GM10248 (cell line): ENCODE data around the gene DNAJC11.

Experiments
- CTCF ChIA-PET: fragments of 300-600 bp; sonication (Branson Sonifier 250); formaldehyde crosslinking; extraction: SDS; loops from one replicate; lab custom pipeline; 2021; ENCODE audit warnings: antibody characterized with exemption; lab: Yijun Ruan, JAX
- POLR2A ChIA-PET: fragments of 350-650 bp; sonication (Branson Sonifier 250); formaldehyde crosslinking; extraction: SDS; loops from one replicate; lab custom pipeline; 2020; ENCODE audit warnings: antibody characterized with exemption; lab: Yijun Ruan, JAX
- DNase-seq: peaks from one replicate; pipeline ENCODE4 v3.0.0; 2012; ENCODE audit errors: extremely low spot score
- TF ChIP-seq, protein P1 (sequence below): IDR thresholded peaks from 2 replicates; pipeline ENCODE4 v1.5.1; 2012; ENCODE audit warnings: mild to moderate bottlenecking, low read depth; ENCODE audit errors: extremely low read depth, missing control alignments, control extremely low read depth

Gene DNAJC11

GRCh38 chr1:6635910-6636760 is 65.5 kb downstream of the DNAJC11 start:
- TF ChIP-seq, protein P1, sequence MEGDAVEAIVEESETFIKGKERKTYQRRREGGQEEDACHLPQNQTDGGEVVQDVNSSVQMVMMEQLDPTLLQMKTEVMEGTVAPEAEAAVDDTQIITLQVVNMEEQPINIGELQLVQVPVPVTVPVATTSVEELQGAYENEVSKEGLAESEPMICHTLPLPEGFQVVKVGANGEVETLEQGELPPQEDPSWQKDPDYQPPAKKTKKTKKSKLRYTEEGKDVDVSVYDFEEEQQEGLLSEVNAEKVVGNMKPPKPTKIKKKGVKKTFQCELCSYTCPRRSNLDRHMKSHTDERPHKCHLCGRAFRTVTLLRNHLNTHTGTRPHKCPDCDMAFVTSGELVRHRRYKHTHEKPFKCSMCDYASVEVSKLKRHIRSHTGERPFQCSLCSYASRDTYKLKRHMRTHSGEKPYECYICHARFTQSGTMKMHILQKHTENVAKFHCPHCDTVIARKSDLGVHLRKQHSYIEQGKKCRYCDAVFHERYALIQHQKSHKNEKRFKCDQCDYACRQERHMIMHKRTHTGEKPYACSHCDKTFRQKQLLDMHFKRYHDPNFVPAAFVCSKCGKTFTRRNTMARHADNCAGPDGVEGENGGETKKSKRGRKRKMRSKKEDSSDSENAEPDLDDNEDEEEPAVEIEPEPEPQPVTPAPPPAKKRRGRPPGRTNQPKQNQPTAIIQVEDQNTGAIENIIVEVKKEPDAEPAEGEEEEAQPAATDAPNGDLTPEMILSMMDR, result no peak
- CTCF ChIA-PET, result interaction anchor here (0.9 to 2.7 kb wide), 3 partner anchors 10 to 65 kb away, joined by 3 to 24 read pairs (median 3); partner anchors contain the start of gene DNAJC11
- no peak for DNase-seq
- POLR2A ChIA-PET, result no interaction called here

GRCh38 chr1:6635161-6635909 is 66.3 kb downstream of the DNAJC11 start:
- CTCF ChIA-PET, result interaction anchor here (1.2 to 2.7 kb wide), 5 partner anchors 10 to 148 kb away, joined by 3 to 24 read pairs (median 4); no protein-coding TSS in a partner anchor
- POLR2A ChIA-PET, result no interaction called here
- DNase-seq, result no peak
- TF ChIP-seq, protein P1, result no peak

DNA sequence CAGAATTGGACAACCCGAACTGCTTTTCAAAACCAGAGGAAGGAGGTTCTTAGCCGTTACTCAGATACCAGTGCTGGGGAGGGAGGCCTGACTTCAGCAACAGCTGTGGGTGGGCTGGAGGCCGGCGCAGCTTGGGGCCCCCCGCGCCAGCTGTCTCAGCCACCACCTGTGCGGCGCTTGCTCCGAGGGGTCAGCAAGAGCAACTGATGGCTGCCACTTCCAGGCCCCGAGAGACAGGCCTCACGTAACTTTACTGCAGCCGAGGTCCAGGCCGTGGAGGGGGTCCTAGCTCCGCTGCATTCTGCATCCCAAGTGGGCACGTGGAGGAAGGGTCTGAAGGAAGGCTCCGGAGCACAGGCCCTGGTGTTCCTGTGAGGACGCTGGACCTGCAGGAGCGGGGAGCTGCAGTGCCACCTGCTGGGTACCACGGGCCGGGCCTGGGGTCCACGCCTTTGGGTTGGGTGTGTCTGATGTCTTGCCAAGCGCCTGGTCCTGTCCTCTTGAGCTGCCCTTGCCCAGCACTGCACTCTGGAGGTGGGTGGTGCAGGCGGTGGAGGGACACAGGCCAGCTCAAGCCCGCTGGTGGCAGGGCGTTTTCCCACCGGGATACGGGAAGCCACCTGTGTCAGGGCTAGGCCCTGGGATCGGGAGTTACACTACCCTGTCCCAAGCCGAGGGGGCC is 67.1 kb downstream of the DNAJC11 start:
- TF ChIP-seq, protein P1, result peak; percentile 45
- CTCF ChIA-PET, result interaction anchor here (1.0 to 1.4 kb wide), 5 partner anchors 11 to 148 kb away, joined by 3 to 5 read pairs (median 3); no protein-coding TSS in a partner anchor
- DNase-seq, result no peak
- POLR2A ChIA-PET, result no interaction called here

DNA sequence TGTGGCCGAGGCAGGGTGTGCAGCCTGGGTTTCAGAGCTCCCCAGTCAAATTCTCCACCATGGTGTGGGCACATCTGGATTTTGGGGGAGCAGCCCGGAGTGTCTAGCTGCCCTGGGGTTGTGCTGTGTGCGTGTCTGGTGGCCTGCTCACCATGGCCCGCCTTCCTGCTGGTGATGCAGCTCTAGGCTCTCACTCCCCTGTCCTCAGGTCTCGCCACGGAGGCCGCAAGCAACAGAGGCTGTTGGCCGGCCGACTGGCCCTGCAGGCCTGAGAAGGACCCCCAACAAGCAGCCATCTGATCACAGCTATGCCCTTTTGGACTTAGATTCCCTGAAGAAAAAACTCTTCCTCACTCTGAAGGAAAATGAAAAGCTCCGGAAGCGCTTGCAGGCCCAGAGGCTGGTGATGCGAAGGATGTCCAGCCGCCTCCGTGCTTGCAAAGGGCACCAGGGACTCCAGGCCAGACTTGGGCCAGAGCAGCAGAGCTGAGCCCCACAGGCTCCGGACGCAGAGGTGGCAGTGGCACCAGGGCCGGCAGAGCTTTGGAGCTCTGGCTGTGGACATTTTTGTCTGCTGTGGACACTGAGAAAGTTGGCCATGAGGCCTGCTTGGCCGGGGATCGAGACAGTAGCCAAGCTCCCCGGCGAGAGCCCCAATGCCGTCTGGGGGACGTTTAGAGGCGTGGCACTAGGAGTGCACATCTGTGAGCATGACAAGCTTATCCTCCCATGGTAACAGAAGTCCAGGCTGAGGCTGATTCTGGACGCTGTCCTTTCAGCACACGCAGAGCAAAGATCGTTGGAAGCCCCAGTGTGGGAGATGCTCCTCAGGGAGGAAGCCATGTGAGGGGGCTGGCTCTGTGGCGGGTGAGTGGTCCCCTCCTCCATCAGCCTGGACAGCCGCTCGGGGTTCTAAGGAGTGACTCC is 68.8 kb downstream of the DNAJC11 start:
- CTCF ChIA-PET, result interaction anchor here (0.8 to 1.8 kb wide), 5 partner anchors 9 to 79 kb away, joined by 3 to 8 read pairs (median 3); partner anchors contain the start of genes DNAJC11 and NOL9
- POLR2A ChIA-PET, result interaction anchor here (1.2 kb wide), 1 partner anchor 8 kb away, joined by 3 read pairs; no protein-coding TSS in a partner anchor
- TF ChIP-seq, protein P1, result no peak
- DNase-seq, result no peak

DNA sequence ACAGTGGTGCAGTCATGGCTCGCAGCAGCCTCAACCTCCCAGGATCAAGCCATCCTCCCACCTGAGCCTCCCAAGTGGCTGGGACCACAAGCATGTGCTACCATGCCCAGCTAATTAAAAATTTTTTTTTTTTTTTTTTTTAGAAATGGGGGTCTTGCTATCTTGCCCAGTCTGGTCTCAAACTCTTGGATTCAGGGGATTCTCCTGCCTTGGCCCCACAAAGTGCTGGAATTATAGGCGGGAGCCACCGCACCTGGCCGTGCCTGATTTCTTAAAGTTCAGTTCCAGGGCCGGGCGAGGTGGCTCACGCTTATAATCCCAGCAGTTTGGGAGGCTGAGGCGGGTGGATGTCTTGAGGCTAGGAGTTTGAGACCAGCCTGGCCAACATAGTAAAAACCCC is 70.6 kb downstream of the DNAJC11 start:
- CTCF ChIA-PET, result interaction anchor here (1.8 kb wide), 2 partner anchors 8 to 15 kb away, joined by 5 to 6 read pairs; no protein-coding TSS in a partner anchor

More for the DNA sequence above, 70.6 kb downstream of the DNAJC11 start:
- DNase-seq, result no peak
- POLR2A ChIA-PET, result no interaction called here
- TF ChIP-seq, protein P1, result no peak
